Measurements from ENCODE around the gene UTY.

The UTY gene

GRCh38 chrY:13479828-13480227 lies at the start of gene UTY:
Gene UTY, minus strand, starts transcription at chrY:13480033. Its CDS starts 368 bp downstream, at chrY:13479665.
- DNase-seq (ENCODE audit: low read depth in 4 of 4, low spot score in 1 of 4), result peak in 3 of 4 experiments; percentile 21 to 54 (median 49)

GRCh38 chrY:13520474-13520873 lies 40.6 kb upstream of the UTY start:
- no peak for DNase-seq (ENCODE audit: low read depth in 4 of 4, low spot score in 1 of 4)

- no peak for DNase-seq (ENCODE audit: low read depth in 4 of 4, low spot score in 1 of 4)
These were observed 21.4 kb upstream of the UTY start for GRCh38 chrY:13501215-13501614.

GRCh38 chrY:13493737-13494136 lies 13.9 kb upstream of the UTY start:
- DNase-seq (ENCODE audit: low read depth in 4 of 4, low spot score in 1 of 4), result no peak

GRCh38 chrY:13492408-13492807 lies 12.6 kb upstream of the UTY start:
- no peak for DNase-seq (ENCODE audit: low read depth in 4 of 4, low spot score in 1 of 4)

GRCh38 chrY:13488738-13489137 lies 8.9 kb upstream of the UTY start:
- no peak for DNase-seq (ENCODE audit: low read depth in 4 of 4, low spot score in 1 of 4)

- peak in 3 of 4 experiments; percentile 16 to 35 (median 20) for DNase-seq (ENCODE audit: low read depth in 4 of 4, low spot score in 1 of 4)
These were observed 617 bp downstream of the UTY start for GRCh38 chrY:13479121-13479711.

GRCh38 chrY:13478126-13478785 lies 1.6 kb downstream of the UTY start:
- DNase-seq (ENCODE audit: low read depth in 4 of 4, low spot score in 1 of 4), result peak in 1 of 4 experiments; percentile 23

GRCh38 chrY:13474997-13475396 lies 4.8 kb downstream of the UTY start:
- DNase-seq (ENCODE audit: low read depth in 4 of 4, low spot score in 1 of 4), result no peak

GRCh38 chrY:13451572-13451971 lies 28.3 kb downstream of the UTY start:
- no peak for DNase-seq (ENCODE audit: low read depth in 4 of 4, low spot score in 1 of 4)

- no peak for DNase-seq (ENCODE audit: low read depth in 4 of 4, low spot score in 1 of 4)
These were observed 29.2 kb downstream of the UTY start for GRCh38 chrY:13450596-13451130.

- DNase-seq (ENCODE audit: low read depth in 4 of 4, low spot score in 1 of 4), result no peak
These were observed 34.3 kb downstream of the UTY start for GRCh38 chrY:13445566-13445965.

GRCh38 chrY:13443146-13443545 lies 36.7 kb downstream of the UTY start:
- DNase-seq (ENCODE audit: low read depth in 4 of 4, low spot score in 1 of 4), result no peak

- no peak for DNase-seq (ENCODE audit: low read depth in 4 of 4, low spot score in 1 of 4)
These were observed 39.0 kb downstream of the UTY start for GRCh38 chrY:13440811-13441210.

- DNase-seq (ENCODE audit: low read depth in 4 of 4, low spot score in 1 of 4), result peak in 3 of 4 experiments; percentile 16 to 27 (median 16)
These were observed 43.6 kb downstream of the UTY start for GRCh38 chrY:13435968-13436937.

- no peak for DNase-seq (ENCODE audit: low read depth in 4 of 4, low spot score in 1 of 4)
These were observed 44.4 kb downstream of the UTY start for GRCh38 chrY:13435206-13435967.

GRCh38 chrY:13432293-13433025 lies 47.4 kb downstream of the UTY start:
- no peak for DNase-seq (ENCODE audit: low read depth in 4 of 4, low spot score in 1 of 4)

- DNase-seq (ENCODE audit: low read depth in 4 of 4, low spot score in 1 of 4), result no peak
These were observed 50.3 kb downstream of the UTY start for GRCh38 chrY:13429551-13429950.

GRCh38 chrY:13423281-13423732 lies 56.5 kb downstream of the UTY start:
- no peak for DNase-seq (ENCODE audit: low read depth in 4 of 4, low spot score in 1 of 4)
